Esophagus muscularis mucosa (tissue), 4 donors: Measurements from ENCODE around the gene VIL1. TPM values are rescaled to one million over a fixed set of nuclear protein-coding genes. Genes with fewer than 3 reads are reported as not detected.

Source experiments
- DNase-seq: peaks from one replicate; pipeline ENCODE4 v3.0.0-alpha.2; 2017; ENCODE audit errors: extremely low spot score
- H3K27ac ChIP-seq, 4 donors: fragments of 200-600 bp; sonication (generic); replicated peaks in 1 of 4; 1 replicate in 3 of 4; 2 replicates in 1 of 4; pipeline ENCODE4 v1.5.1; 2016 to 2019; ENCODE audit warnings: mild to moderate bottlenecking in 1 of 4
- H3K27me3 ChIP-seq, 4 donors: fragments of 200-600 bp; sonication (generic); one replicate each; pipeline versions ENCODE4 v1.5.1 to v1.6.0; 2016 to 2019
- H3K36me3 ChIP-seq, 4 donors: fragments of 200-600 bp; sonication (generic); one replicate each; pipeline ENCODE4 v1.5.1; 2016 to 2019
- H3K4me1 ChIP-seq, 4 donors: fragments of 200-600 bp; sonication (generic); one replicate each; pipeline ENCODE4 v1.5.1; 2016 to 2019
- H3K4me3 ChIP-seq, 4 donors: fragments of 200-600 bp; sonication (generic); 1 replicate in 2 of 4; 2 replicates in 2 of 4; pipeline ENCODE4 v1.5.1; 2016 to 2019; ENCODE audit warnings: mild to moderate bottlenecking in 4 of 4, moderate library complexity in 1 of 4
- H3K9me3 ChIP-seq, 4 donors: fragments of 200-600 bp; sonication (generic); 1 replicate in 3 of 4; 2 replicates in 1 of 4; pipeline ENCODE4 v1.5.1; 2016 to 2019
- CTCF ChIP-seq, 3 experiments: fragments of 200-600 bp in 2 of 3; fragments of 450-650 bp in 1 of 3; sonication (generic) in 2 of 3; IDR thresholded peaks; one replicate each; pipeline ENCODE4 v1.5.1; 2017 to 2019; ENCODE audit warnings: antibody characterized with exemption in 3 of 3, mild to moderate bottlenecking in 2 of 3, moderate library complexity in 1 of 3
- EP300 ChIP-seq: sonication (generic); formaldehyde crosslinking; IDR thresholded peaks from one replicate; pipeline ENCODE4 v1.6.1; 2017; ENCODE audit warnings: antibody characterized with exemption
- POLR2A ChIP-seq: fragments of 450-650 bp; IDR thresholded peaks from one replicate; pipeline ENCODE4 v1.6.1; 2017; ENCODE audit warnings: antibody characterized with exemption, moderate library complexity, mild to moderate bottlenecking, low read depth
- POLR2AphosphoS5 ChIP-seq, 2 donors: sonication (generic); formaldehyde crosslinking; IDR thresholded peaks; one replicate each; pipeline ENCODE4 v1.6.1; 2017; ENCODE audit warnings: antibody characterized with exemption in 2 of 2
- WGBS: methylation state at CpG from one replicate; pipeline ENCODE4 v1.1.5; 2018; 5-methylcytosine and 5-hydroxymethylcytosine counted together
- intact Hi-C: fragments of 100-400 bp; cut with DNase I; formaldehyde crosslinking; loops from one replicate; pipeline ENCODE4 v1.15.1; 2023
- total RNA-seq, 4 donors: library from RNA; depleted of rRNA; stranded (reverse); fragments of >200 nt; gene quantifications; one replicate each; pipeline versions ENCODE4 v1.1.0 to v1.2.1, GENCODE V29; 2016

The VIL1 gene
- total RNA-seq, 4 donors from 2014 or later, result 0.86 TPM; not detected in 3

GRCh38 chr2:218389333-218390150, 29.4 kb upstream of the VIL1 start:
- Histone ChIP-seq H3K27ac (no peak overlapping the region), H3K9me3 (no peaks in the 10 kb centered on the region), H3K36me3 (no peaks in the 10 kb centered on the region), H3K27me3 (peaks cover 0 to 2% (median 0%) of the 10 kb centered on the region in 4 donors), H3K4me3 (no peak overlapping the region), H3K4me1 (peaks cover 10 to 12% (median 11%) of the 10 kb centered on the region in 4 donors)
- 95% methylated on average over 17 of the region's 17 CpGs for WGBS
- intact Hi-C loops, result loop anchor here (5.0 kb wide), 1 partner anchor 87 kb away; no protein-coding TSS in a partner anchor
- DNase-seq, result no peak
- no peak for TF ChIP-seq POLR2A
- no peak for TF ChIP-seq POLR2AphosphoS5 (IDR thresholded peaks at IDR 0.05)
- no peak for TF ChIP-seq CTCF (IDR thresholded peaks at IDR 0.05)
- no peak for TF ChIP-seq EP300

DNA sequence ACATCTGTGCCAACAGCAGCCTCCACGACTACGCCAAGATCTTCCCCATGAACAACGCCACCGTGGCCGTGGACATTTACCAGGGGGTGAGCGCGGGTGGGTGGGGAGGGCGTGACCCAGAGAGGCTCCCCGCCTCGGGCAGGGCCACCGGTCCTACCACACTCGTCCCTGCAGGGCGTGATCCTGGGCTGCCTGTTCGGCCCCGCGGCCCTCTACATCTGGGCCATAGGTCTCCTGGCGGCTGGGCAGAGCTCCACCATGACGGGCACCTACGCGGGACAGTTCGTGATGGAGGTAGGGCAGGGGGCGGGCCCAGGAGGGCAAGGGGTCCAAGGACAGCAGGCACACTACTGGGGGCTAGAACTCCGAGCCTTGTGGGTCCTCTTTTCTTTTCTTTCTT, 27.7 kb upstream of the VIL1 start:
- Histone ChIP-seq H3K27ac (no peak overlapping the region), H3K27me3 (peaks cover 0 to 2% (median 0%) of the 10 kb centered on the region in 4 donors), H3K36me3 (no peaks in the 10 kb centered on the region), H3K4me3 (no peak overlapping the region), H3K4me1 (peaks cover 10 to 19% (median 18%) of the 10 kb centered on the region in 4 donors), H3K9me3 (no peaks in the 10 kb centered on the region)
- intact Hi-C loops, result loop anchor here (5.0 kb wide), 1 partner anchor 89 kb away; no protein-coding TSS in a partner anchor
- TF ChIP-seq POLR2A, result no peak
- TF ChIP-seq EP300, result no peak
- no peak for TF ChIP-seq CTCF (IDR thresholded peaks at IDR 0.05)
- TF ChIP-seq POLR2AphosphoS5 (IDR thresholded peaks at IDR 0.05), result no peak
- WGBS, result 97% methylated on average over 9 of the region's 23 CpGs
- DNase-seq, result no peak

DNA sequence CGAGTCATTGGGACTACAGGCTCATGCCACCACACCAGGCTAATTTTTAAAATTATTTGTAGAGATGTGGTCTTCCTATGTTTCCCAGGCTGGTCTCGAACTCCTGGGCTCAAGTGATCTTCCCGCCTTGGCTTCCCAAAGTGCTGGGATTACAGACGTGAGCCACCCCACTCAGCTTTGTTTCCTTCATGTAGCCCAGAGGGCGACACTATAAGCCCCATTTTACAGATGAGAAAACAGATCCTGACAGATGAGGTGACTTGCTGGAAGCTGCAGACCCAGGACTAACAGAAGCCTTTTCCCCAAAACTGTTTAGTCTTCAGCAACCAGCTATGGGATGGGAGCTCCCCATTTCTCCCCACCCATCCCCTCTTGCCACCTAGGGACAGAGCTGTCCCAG, 26.5 kb upstream of the VIL1 start:
- 91% methylated on average over 5 of the region's 5 CpGs for WGBS

DNA sequence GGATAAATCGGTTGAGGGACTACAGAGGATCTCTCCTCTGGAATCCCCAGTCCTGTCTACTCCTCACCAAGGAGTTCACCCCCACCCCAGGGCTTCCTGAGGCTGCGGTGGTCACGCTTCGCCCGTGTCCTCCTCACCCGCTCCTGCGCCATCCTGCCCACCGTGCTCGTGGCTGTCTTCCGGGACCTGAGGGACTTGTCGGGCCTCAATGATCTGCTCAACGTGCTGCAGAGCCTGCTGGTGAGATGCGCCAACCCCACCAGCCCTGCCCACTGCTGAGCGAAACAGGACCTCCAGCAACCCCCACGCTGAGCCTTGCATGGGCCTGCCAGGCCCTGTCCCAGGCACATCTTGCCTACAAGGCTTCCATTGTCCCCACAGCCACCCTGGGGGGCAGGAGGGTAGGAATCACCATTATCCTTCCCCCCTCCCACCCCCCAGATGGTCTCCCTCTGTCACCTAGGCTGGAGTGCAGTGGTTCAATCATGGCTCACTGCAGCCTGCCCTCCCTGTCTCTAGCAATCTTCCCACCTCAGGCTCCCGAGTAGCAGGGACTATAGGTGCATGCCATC, 25.9 kb upstream of the VIL1 start:
- H3K9me3 ChIP-seq, result no peaks in the 10 kb centered on the region
- H3K4me3 ChIP-seq, result no peak overlapping the region
- TF ChIP-seq EP300, result no peak
- TF ChIP-seq CTCF (IDR thresholded peaks at IDR 0.05), result no peak
- TF ChIP-seq POLR2AphosphoS5 (IDR thresholded peaks at IDR 0.05), result no peak
- no peak for TF ChIP-seq POLR2A
- peaks cover 14 to 25% (median 24%) of the 10 kb centered on the region in 4 donors for H3K4me1 ChIP-seq
- intact Hi-C loops, result loop anchor here (5.0 kb wide), 1 partner anchor 91 kb away; no protein-coding TSS in a partner anchor
- DNase-seq, result no peak
- H3K36me3 ChIP-seq, result no peaks in the 10 kb centered on the region
- 88% methylated on average over 10 of the region's 16 CpGs for WGBS
- H3K27me3 ChIP-seq, result no peaks in the 10 kb centered on the region
- no peak overlapping the region for H3K27ac ChIP-seq

More for the DNA sequence above, 26.5 kb upstream of the VIL1 start:
- Histone ChIP-seq H3K36me3 (no peaks in the 10 kb centered on the region), H3K9me3 (no peaks in the 10 kb centered on the region), H3K27me3 (peaks cover 0 to 2% (median 0%) of the 10 kb centered on the region in 4 donors), H3K4me3 (no peak overlapping the region), H3K27ac (no peak overlapping the region), H3K4me1 (peaks cover 14 to 25% (median 24%) of the 10 kb centered on the region in 4 donors)
- DNase-seq, result no peak
- TF ChIP-seq POLR2A (no peak), EP300 (no peak), CTCF (IDR thresholded peaks at IDR 0.05) (no peak)
- intact Hi-C loops, result loop anchor here (5.0 kb wide), 1 partner anchor 90 kb away; no protein-coding TSS in a partner anchor
